NK-92 (cell line): ENCODE measurements around the gene BMP8B.

Source experiments
- DNase-seq: peaks from one replicate; lab custom pipeline; 2025; ENCODE audit not compliant: unreplicated experiment; lab: John Stamatoyannopoulos, UW

BMP8B gene

GRCh38 chr1:39727932-39728317, 60.7 kb downstream of the BMP8B start:
- DNase-seq, result no peak

- no peak for DNase-seq
These were observed 61.3 kb downstream of the BMP8B start for GRCh38 chr1:39727221-39727931.

- DNase-seq, result no peak
These were observed 62.1 kb downstream of the BMP8B start for GRCh38 chr1:39726600-39726999.

GRCh38 chr1:39722495-39722894, 66.2 kb downstream of the BMP8B start:
- no peak for DNase-seq

GRCh38 chr1:39721664-39722063, 67.0 kb downstream of the BMP8B start:
- no peak for DNase-seq

GRCh38 chr1:39720094-39720999, 68.3 kb downstream of the BMP8B start:
- DNase-seq, result no peak

GRCh38 chr1:39717809-39718208, 70.9 kb downstream of the BMP8B start:
- DNase-seq, result no peak

- DNase-seq, result no peak
These were observed 75.1 kb downstream of the BMP8B start for GRCh38 chr1:39713557-39713956.

GRCh38 chr1:39711966-39712340, 76.7 kb downstream of the BMP8B start:
- DNase-seq, result no peak

- no peak for DNase-seq
These were observed 77.3 kb downstream of the BMP8B start for GRCh38 chr1:39711104-39711965.

GRCh38 chr1:39707506-39707905, 81.2 kb downstream of the BMP8B start:
- no peak for DNase-seq
